GM18502 (cell line): ENCODE data around the gene CD96.
"Not testable (repeated sequence)": the region's sequence is repeated elsewhere in the genome, so short reads cannot be mapped to it uniquely, and the experiment has no call there.

Source experiments
- ATAC-seq: cut with Tn5 transposase; IDR thresholded peaks from one replicate; pipeline ENCODE4 v1.9.1; 2021; ENCODE audit warnings: mild to moderate bottlenecking; ENCODE audit not compliant: unreplicated experiment, poor library complexity

The CD96 gene

GRCh38 chr3:111548092-111548491 lies 6.1 kb downstream of the CD96 start:
- peak; percentile 76 for ATAC-seq

- no peak for ATAC-seq
These were observed 6.8 kb downstream of the CD96 start for GRCh38 chr3:111548756-111549155.

GRCh38 chr3:111561902-111562301 lies 19.9 kb downstream of the CD96 start:
- ATAC-seq, result not testable (repeated sequence)

- no peak for ATAC-seq
These were observed 24.8 kb downstream of the CD96 start for GRCh38 chr3:111566844-111567243.

GRCh38 chr3:111568355-111568754 lies 26.4 kb downstream of the CD96 start:
- no peak for ATAC-seq

DNA sequence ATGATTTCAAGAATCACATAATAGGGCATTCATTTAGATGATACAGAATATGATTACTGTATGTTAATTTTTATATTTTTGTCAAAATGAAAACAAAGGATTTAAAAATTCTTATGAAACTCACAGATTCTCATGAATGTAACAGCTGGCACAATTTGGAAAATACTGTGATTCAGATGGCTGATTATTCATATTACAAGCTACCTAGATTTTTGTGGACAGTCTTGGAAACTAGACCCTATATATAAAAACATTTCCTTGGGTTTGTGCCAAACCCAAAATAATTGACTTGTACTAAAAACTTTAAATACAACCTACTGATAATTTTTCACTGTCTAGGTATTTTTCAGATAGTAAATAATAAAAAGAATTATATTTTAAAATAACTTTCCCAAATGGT lies 26.9 kb downstream of the CD96 start:
- ATAC-seq, result no peak

DNA sequence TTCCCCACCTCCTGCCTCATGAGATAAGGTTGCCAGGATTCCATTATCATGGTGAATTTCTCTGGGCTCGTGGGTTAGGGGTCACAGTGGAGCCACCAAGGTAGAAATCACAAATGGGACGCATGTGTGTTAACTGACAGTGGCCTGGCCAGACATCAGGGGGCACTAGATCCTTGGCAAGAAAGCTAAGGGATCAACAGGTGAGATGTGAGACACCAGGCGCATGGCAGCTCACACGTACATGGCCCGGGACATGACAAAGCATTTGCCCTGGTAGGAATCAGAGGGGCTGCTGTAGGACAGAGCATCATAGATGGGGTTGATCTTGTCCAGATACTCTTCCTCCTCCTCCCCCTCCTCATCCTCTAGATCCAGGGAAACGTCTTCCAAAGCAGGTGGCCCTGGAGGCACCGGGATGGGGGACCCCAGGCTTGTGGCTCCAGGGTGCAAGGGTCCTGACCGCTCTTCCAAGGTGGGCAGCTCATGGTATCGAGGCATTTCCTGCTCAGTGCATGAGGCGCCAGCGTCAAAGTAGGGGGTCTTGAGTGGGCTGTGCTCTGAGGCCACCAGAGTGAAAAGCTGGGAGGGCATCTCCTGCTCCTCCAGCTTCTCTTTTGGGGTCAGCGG lies 28.5 kb downstream of the CD96 start:
- no peak for ATAC-seq

- no peak for ATAC-seq
These were observed 29.3 kb downstream of the CD96 start for GRCh38 chr3:111571282-111571681.

DNA sequence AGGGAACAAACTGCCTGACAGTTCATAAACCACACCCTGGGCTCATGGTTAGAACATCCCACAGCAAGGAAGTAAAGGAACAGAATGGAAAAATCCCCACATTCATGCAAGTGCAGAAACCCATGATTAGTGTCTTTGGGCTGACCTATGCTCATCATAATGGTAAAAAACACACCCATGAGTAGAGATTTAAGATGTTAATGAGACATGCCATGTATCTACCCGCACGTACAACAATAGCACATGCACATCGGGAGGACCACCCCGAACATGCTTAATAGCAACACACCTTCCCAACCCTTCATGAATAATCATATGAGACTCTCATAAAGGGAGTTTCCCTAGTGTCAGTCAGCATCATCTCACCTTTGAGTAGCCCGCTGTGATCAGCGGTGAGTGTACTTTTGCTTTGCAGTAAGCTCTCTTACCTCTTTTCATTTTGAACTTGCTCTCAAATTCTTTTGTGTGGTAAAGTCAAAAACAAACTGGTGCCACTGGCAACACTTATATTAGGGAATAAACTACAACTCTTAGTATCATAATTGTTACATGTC lies 30.0 kb downstream of the CD96 start:
- no peak for ATAC-seq

DNA sequence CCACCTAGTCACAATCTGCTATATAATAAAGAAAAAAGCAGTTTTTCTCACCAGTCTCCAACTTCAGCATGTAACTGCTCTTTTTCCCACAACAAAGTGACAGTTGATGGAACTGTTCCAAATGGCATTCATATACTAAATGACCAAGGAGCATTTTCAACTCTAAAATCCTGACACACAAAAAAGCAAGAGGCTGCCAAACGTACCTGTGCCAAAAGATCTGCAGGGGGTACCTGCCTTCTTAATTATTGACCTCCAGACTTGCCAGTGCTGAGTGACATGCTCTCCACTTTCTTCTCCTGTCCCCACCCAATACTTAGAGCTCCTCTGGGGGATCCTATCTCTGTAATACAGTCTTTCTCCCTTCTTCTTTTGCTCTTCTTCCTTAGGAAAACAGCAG lies 35.1 kb downstream of the CD96 start:
- ATAC-seq, result no peak

DNA sequence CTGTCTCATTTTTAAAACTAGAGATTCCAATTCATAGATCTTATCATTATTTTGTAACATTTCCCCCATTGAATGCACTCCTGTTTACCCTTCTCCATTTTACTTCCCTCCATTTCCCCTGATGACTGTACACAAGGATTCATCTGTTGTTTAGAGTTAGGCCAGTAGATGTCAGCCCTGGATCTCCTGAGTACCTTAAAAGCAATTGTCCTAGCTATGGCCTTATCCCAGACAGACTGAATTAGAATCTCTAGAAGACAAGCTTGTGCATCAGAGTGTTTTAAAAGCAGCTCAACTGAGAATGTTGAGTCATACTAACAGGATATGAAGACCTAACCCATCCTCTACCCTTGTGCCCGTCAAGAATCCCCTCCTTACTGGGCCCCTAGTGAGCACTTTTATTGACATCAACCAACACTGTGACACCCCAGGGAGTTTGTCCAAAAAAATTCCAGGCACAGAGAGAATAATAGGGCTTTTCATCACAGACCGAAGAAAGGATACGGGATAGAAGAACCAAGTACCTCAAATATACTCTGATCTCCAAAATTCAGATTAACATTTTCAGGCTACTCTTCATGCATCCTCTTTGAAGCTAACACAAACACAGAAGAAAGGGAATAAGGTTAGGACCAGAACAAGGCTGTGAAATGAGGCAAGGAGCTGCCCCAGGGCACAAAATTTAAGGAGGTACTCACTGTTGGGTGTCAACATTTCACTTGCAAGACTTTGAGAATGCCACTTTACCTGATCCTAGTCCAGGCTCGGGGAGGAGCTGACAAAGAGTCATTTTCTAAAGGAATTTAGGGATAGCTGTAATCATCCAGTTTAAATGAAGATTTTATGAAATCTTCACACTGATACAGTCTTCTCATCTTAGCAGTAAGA lies 36.0 kb downstream of the CD96 start:
- ATAC-seq, result peak; percentile 98

- no peak for ATAC-seq
These were observed 36.9 kb downstream of the CD96 start for GRCh38 chr3:111578867-111579266.

GRCh38 chr3:111579495-111579894 lies 37.5 kb downstream of the CD96 start:
- no peak for ATAC-seq

DNA sequence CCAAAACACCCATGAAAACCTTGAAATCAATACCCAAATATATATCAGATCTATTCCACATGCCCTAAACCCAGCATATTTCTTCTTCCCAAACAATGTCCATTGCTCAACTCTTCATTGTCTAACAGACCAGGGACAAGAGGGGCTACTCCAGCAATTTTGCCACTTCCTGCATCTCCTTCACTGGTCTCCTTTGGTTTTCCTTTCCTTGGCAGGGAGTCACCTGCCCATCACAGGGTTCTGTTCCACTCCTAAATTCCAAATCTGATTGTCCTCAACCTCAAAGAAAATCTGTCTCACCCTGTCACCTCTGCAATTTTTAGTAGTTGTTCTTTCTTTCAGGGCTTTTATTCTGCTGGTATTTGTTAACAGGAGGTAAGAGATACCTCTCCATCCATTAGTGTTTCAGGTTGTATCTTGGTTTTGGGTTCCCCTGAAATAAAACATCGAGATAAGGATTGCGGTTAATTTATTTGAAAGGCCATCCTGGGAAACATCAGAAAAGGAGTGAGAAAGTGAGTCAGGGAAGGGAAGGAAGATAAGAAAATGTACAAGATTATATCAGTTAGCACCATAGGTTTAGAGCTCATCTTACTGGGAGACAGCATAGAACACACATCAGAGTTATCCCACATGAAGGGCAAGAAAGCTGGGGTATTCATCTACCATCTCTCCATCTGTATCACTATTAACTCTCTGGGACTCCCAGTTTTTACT lies 39.6 kb downstream of the CD96 start:
- ATAC-seq, result no peak

DNA sequence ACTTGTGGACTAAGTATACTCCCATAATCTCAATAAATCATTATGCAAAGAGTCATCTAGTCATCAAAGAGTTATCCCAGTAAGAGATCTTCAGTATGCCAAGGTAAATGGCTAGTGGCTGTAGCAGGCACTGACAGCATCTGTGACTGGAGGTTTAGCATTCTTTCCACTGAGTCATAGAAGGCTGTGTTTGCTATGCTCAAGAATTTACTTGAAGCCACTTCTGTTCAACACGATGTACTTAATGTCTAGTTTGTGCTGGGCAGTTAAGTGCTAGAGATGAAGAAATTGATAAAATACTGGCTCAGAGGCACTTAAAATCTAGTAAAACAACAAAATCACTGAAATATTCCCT lies 40.1 kb downstream of the CD96 start:
- no peak for ATAC-seq

GRCh38 chr3:111584744-111585143 lies 42.7 kb downstream of the CD96 start:
- no peak for ATAC-seq

DNA sequence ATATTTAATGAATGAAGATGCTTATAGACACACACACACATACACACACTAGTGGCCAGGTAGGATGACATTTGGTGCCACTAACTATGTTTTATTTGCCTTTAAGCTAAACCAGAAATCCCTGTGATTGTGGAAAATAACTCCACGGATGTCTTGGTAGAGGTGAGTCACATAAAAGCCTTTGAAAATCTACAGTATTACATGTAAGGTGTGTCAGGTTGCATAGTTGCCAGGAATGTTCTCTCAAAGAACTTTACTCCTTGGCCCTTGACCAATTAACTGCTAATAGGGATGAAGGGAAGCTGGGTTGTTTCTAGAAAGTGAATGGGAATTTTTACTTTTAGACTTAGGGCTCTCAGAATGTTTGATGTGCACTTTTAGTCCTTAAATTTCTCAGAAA lies 43.2 kb downstream of the CD96 start:
- no peak for ATAC-seq

DNA sequence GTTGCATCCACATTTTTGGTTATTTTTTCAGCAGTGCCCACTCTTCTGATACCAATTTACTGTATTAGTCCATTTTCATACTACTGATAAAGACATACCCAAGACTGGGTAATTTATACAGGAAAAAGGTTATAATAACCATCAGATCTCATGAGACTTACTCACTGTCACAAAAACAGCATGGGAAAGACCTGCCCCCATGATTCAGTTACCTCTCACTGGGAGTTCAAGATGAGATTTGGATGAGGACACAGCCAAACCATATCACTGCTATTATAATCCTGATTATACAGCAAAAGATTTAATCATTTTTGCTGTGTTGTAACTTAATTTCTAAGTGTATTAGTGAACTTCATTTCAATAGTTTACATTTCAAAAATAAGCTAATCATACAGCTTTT lies 46.5 kb downstream of the CD96 start:
- no peak for ATAC-seq

- no peak for ATAC-seq
These were observed 47.5 kb downstream of the CD96 start for GRCh38 chr3:111589303-111590142.

- ATAC-seq, result no peak
These were observed 48.1 kb downstream of the CD96 start for GRCh38 chr3:111590143-111590491.
